Measurements from ENCODE around the gene CPEB3.

CPEB3 gene

GRCh38 chr10:92005978-92006377, 284.9 kb downstream of the CPEB3 start:
- no peak overlapping the region for H3K4me3 ChIP-seq (replicated peaks; ENCODE audit: insufficient read depth, low read length)
- TF ChIP-seq GABPA (IDR thresholded peaks at IDR 0.05; ENCODE audit: low read depth) (no peak), SPI1 (IDR thresholded peaks at IDR 0.05; ENCODE audit: borderline replicate concordance, low read depth) (no peak), POLR2AphosphoS5 (IDR thresholded peaks at IDR 0.05; ENCODE audit: low read depth) (no peak), REST (IDR thresholded peaks at IDR 0.05; ENCODE audit: insufficient replicate concordance, low read depth) (no peak)
- TF ChIP-seq, protein P1, sequence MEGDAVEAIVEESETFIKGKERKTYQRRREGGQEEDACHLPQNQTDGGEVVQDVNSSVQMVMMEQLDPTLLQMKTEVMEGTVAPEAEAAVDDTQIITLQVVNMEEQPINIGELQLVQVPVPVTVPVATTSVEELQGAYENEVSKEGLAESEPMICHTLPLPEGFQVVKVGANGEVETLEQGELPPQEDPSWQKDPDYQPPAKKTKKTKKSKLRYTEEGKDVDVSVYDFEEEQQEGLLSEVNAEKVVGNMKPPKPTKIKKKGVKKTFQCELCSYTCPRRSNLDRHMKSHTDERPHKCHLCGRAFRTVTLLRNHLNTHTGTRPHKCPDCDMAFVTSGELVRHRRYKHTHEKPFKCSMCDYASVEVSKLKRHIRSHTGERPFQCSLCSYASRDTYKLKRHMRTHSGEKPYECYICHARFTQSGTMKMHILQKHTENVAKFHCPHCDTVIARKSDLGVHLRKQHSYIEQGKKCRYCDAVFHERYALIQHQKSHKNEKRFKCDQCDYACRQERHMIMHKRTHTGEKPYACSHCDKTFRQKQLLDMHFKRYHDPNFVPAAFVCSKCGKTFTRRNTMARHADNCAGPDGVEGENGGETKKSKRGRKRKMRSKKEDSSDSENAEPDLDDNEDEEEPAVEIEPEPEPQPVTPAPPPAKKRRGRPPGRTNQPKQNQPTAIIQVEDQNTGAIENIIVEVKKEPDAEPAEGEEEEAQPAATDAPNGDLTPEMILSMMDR (IDR thresholded peaks at IDR 0.05; ENCODE audit: insufficient read depth, low read length): no peak
- no peak for DNase-seq (ENCODE audit: low read depth in 1 of 2, low spot score in 1 of 2)
- no peak overlapping the region for H3K27ac ChIP-seq (replicated peaks)
- no peaks in the 10 kb centered on the region for H3K27me3 ChIP-seq (ENCODE audit: insufficient read depth, poor library complexity, severe bottlenecking)

DNA sequence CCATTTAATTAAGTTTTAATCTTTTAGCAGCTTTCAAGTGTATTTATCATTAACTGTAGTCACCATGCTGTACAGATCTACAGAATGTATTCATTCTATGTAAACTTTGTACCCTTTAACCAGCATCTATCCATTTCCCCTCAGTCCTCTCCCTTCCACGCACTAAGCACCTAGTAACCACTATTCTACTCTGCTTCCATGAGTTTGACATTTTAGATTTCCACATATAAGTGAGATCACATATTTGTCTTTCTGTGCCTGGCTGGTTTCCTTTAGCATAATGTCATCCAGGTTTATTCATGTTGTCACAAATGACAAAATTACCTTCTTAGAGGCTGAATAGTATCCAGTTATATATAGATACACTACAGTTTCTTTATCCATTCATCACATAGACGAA, 287.6 kb downstream of the CPEB3 start:
- H3K4me3 ChIP-seq (replicated peaks; ENCODE audit: insufficient read depth, low read length): no peak overlapping the region
- H3K27me3 ChIP-seq (ENCODE audit: insufficient read depth, poor library complexity, severe bottlenecking): no peaks in the 10 kb centered on the region
- TF ChIP-seq SPI1 (IDR thresholded peaks at IDR 0.05; ENCODE audit: borderline replicate concordance, low read depth) (no peak), REST (IDR thresholded peaks at IDR 0.05; ENCODE audit: insufficient replicate concordance, low read depth) (no peak), POLR2AphosphoS5 (IDR thresholded peaks at IDR 0.05; ENCODE audit: low read depth) (no peak), GABPA (IDR thresholded peaks at IDR 0.05; ENCODE audit: low read depth) (no peak)
- TF ChIP-seq, protein P1 (IDR thresholded peaks at IDR 0.05; ENCODE audit: insufficient read depth, low read length): no peak
- no peak for DNase-seq (ENCODE audit: low read depth in 1 of 2, low spot score in 1 of 2)
- H3K27ac ChIP-seq (replicated peaks): no peak overlapping the region

DNA sequence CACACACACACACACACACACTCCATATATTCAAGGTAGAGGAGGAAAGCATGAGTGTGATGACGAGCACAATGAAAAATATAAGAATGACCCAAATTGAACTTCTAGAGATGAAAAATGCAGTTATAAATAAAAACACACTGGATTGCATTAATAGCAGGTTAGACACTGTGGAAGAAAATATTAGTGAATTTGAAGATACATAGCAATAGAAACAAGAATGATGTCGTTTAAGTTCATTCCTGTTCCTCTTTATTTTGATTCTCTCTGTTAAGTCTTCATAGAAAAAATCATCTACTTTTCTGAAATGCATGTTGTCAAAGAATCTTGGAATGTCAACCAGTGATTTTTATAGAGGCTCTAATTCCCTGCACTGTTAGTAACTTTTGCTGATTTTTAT, 288.9 kb downstream of the CPEB3 start:
- DNase-seq (ENCODE audit: low read depth in 1 of 2, low spot score in 1 of 2): no peak
- no peaks in the 10 kb centered on the region for H3K27me3 ChIP-seq (ENCODE audit: insufficient read depth, poor library complexity, severe bottlenecking)
- TF ChIP-seq, protein P1 (IDR thresholded peaks at IDR 0.05; ENCODE audit: insufficient read depth, low read length): no peak
- no peak for TF ChIP-seq GABPA (IDR thresholded peaks at IDR 0.05; ENCODE audit: low read depth)
- no peak for TF ChIP-seq POLR2AphosphoS5 (IDR thresholded peaks at IDR 0.05; ENCODE audit: low read depth)
- no peak for TF ChIP-seq SPI1 (IDR thresholded peaks at IDR 0.05; ENCODE audit: borderline replicate concordance, low read depth)
- no peak for TF ChIP-seq REST (IDR thresholded peaks at IDR 0.05; ENCODE audit: insufficient replicate concordance, low read depth)
- H3K27ac ChIP-seq (replicated peaks): no peak overlapping the region
- H3K4me3 ChIP-seq (replicated peaks; ENCODE audit: insufficient read depth, low read length): no peak overlapping the region
